Measurements from ENCODE around the gene PRKN.

The PRKN gene

DNA sequence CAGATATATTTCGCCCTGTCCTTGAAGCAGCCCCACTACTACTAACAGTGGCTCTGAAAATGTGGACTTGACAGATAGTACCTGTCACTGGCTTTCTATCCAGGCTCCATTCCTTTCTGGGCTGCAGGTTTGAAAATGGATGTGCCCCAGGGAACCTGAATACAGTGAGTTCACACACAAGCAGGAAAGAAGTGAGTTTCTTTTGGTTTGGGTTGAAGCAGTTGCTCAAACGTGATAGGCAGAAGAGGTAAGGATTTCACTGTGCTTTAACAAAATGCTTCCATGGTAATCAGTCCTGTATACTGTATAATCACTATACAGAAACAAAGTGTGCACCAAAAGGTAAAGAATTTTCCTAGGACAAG lies 382.9 kb downstream of the PRKN start:
- no peak for DNase-seq (ENCODE audit: low spot score)
- in situ Hi-C loops (cut with MboI; ENCODE audit: low pct_unique_long_range_greater_than_20kb, low sequenced_read_pairs, unreplicated experiment) = no loop called here
- TF ChIP-seq, protein P1, sequence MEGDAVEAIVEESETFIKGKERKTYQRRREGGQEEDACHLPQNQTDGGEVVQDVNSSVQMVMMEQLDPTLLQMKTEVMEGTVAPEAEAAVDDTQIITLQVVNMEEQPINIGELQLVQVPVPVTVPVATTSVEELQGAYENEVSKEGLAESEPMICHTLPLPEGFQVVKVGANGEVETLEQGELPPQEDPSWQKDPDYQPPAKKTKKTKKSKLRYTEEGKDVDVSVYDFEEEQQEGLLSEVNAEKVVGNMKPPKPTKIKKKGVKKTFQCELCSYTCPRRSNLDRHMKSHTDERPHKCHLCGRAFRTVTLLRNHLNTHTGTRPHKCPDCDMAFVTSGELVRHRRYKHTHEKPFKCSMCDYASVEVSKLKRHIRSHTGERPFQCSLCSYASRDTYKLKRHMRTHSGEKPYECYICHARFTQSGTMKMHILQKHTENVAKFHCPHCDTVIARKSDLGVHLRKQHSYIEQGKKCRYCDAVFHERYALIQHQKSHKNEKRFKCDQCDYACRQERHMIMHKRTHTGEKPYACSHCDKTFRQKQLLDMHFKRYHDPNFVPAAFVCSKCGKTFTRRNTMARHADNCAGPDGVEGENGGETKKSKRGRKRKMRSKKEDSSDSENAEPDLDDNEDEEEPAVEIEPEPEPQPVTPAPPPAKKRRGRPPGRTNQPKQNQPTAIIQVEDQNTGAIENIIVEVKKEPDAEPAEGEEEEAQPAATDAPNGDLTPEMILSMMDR (IDR thresholded peaks at IDR 0.05; ENCODE audit: extremely low read depth, insufficient read depth, missing control alignments) = no peak

DNA sequence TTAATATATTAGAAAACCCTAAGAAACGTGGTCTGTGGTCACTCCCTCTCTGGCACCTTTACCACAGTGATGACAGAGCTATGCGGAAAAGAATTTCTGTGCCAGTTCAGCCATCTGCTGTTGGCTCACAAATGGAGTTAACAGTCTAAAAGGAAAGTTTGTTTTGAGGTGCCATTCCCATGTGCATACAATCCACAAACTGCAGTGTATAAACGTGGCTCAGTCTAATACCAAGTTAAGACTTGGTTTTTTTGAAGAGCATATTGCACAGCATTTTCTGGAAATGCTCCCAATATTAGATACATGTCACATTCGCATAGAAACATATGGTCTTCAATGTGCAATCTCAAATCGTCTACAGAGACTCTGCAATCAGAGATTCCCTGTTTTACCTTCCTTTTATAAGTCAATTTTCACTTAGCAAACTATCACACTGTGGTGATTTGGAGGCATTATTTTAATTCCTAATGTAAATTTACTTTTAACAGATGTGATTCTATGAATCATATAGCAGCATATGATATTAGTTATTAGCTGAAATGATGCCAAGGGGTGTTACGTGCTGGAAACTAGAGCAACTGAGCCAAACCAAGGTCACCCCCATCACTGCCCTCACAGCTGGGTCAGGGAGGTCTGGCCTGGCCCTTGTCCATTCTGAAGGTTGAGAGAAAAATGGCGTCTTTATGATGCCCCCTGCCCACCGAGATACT lies 383.5 kb downstream of the PRKN start:
- TF ChIP-seq, protein P1 (IDR thresholded peaks at IDR 0.05; ENCODE audit: extremely low read depth, insufficient read depth, missing control alignments) = no peak
- in situ Hi-C loops (cut with MboI; ENCODE audit: low pct_unique_long_range_greater_than_20kb, low sequenced_read_pairs, unreplicated experiment) = no loop called here
- no peak for DNase-seq (ENCODE audit: low spot score)

DNA sequence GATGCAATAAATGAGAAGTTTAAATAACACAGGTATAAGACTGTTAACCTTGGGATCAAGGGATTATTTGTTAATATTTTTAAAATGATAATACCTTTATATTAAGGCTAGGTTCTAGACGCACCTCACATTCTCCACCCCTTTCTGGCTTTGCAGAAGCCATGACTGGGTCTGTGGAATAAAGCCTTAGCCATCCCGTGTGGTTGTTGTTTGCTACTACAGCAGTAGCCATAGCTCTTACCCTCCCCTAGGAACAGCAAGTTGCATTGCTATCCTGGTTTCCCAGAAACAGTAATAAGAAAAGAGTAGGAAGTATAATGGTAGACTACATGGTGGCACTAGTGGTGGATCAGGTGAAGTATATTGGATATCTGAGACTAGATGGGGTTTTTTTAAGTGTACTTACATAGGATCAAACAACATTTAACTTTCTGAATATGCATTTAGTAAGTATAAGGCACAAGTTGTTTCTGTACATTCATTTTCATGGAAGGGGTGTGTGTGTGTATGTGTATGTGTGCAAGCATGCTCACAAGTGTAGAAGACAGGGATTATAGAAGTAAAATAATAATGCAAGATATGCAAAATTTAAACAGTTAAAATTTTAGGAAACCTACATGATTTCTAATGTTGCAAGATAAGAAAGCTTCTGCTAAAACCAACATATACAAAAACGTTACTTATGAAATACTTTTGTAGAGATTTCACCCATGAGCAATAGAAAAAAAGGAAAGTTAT lies 384.2 kb downstream of the PRKN start:
- TF ChIP-seq, protein P1 (IDR thresholded peaks at IDR 0.05; ENCODE audit: extremely low read depth, insufficient read depth, missing control alignments) = no peak
- DNase-seq (ENCODE audit: low spot score) = no peak
- in situ Hi-C loops (cut with MboI; ENCODE audit: low pct_unique_long_range_greater_than_20kb, low sequenced_read_pairs, unreplicated experiment) = no loop called here

DNA sequence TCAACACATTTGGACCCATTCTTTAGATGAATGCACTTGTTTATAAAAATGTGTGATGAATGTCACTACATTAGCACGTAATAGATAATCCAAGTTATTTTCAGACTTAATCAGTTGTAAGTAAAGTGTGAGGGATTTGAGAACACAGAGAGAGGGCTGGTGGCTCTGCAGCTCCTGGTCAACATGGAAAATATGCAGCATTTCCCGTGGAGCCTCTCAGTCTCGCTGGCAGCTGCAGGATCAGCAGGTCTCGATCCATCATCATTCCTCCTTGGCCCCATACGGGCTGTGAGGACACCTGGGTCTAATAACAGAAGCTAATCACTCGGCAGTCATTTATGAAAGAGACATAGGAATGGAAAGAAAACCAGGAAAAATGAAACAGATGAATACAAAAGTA lies 390.2 kb downstream of the PRKN start:
- in situ Hi-C loops (cut with MboI; ENCODE audit: low pct_unique_long_range_greater_than_20kb, low sequenced_read_pairs, unreplicated experiment) = no loop called here
- DNase-seq (ENCODE audit: low spot score) = no peak
- TF ChIP-seq, protein P1 (IDR thresholded peaks at IDR 0.05; ENCODE audit: extremely low read depth, insufficient read depth, missing control alignments) = no peak

DNA sequence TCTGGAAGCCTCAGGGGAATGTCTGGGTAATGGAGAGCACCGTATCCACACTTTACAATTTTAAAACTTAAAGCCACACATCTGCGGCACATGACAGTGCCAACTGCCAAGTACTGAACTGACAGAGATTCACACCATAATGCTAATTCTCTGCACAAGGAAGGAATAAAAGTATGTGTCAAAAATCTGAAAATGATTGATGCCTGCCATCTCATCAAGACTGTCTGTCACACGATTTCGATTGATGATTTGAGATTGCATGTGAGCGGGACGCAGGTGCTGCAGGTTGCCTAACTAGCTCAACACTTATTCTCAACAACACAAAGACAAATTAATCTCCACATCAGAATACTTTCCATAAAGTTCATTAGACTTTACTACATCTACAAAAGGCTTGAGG lies 391.2 kb downstream of the PRKN start:
- in situ Hi-C loops (cut with MboI; ENCODE audit: low pct_unique_long_range_greater_than_20kb, low sequenced_read_pairs, unreplicated experiment) = no loop called here
- TF ChIP-seq, protein P1 (IDR thresholded peaks at IDR 0.05; ENCODE audit: extremely low read depth, insufficient read depth, missing control alignments) = no peak

DNA sequence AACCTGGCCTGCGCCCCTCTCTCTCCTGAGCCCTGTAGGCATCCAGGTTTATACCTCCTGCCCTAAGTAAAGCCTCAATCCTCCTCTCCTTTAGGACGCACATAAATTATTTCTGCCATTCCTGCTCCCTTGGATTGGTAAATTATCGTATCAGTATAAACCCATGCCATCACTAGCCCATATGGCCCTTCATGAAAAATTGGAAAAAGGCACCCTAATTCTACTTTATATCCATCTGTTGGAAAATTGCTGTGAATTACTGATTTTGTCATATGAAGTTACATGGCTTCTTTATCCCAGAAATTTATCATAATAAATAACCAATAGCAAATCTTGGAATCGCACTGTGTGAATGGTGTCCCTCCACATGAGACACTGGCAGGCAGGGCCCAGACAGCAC lies 395.2 kb downstream of the PRKN start:
- TF ChIP-seq, protein P1 (IDR thresholded peaks at IDR 0.05; ENCODE audit: extremely low read depth, insufficient read depth, missing control alignments) = no peak
- in situ Hi-C loops (cut with MboI; ENCODE audit: low pct_unique_long_range_greater_than_20kb, low sequenced_read_pairs, unreplicated experiment) = no loop called here
- no peak for DNase-seq (ENCODE audit: low spot score)

More for the DNA sequence above, 391.2 kb downstream of the PRKN start:
- DNase-seq (ENCODE audit: low spot score) = no peak
